MCF 10A (cell line): ENCODE data around the gene NBEAL2. TPM values are rescaled to one million over a fixed set of nuclear protein-coding genes. Genes with fewer than 3 reads are reported as not detected.
"Not testable (repeated sequence)": the region's sequence is repeated elsewhere in the genome, so short reads cannot be mapped to it uniquely, and the experiment has no call there.

Source experiments
- BruUV-seq: library from RNA; stranded (reverse); fragments of 400-500 nt; replicated peaks from 2 replicates; lab custom pipeline; 2021; lab: Mats Ljungman, UMichigan
- CTCF ChIA-PET: fragments of 300-600 bp; sonication (Branson Sonifier 250); formaldehyde crosslinking; extraction: SDS; loops from one replicate; lab custom pipeline; 2021; ENCODE audit warnings: antibody characterized with exemption, inconsistent platforms; lab: Yijun Ruan, JAX
- POLR2A ChIA-PET: fragments of 300-600, 350-650 bp; sonication (Branson Sonifier 250); formaldehyde crosslinking; extraction: SDS; loops from one replicate; lab custom pipeline; 2020; ENCODE audit warnings: antibody characterized with exemption, inconsistent platforms; lab: Yijun Ruan, JAX
- DNase-seq: peaks from one replicate; pipeline ENCODE4 v3.0.0-alpha.2; 2018; ENCODE audit not compliant: unreplicated experiment
- H3K27ac Mint-ChIP-seq: one replicate; pipeline ENCODE4 v1.8.0; 2022; ENCODE audit warnings: mild to moderate bottlenecking, low read depth, mixed read lengths; ENCODE audit not compliant: unreplicated experiment
- H3K27me3 Mint-ChIP-seq: one replicate; pipeline ENCODE4 v1.8.0; 2022; ENCODE audit warnings: mixed read lengths; ENCODE audit not compliant: insufficient read depth, unreplicated experiment
- H3K36me3 Mint-ChIP-seq: one replicate; pipeline ENCODE4 v1.8.0; 2022; ENCODE audit warnings: mild to moderate bottlenecking, moderate library complexity, mixed read lengths; ENCODE audit not compliant: insufficient read depth, unreplicated experiment
- H3K4me1 Mint-ChIP-seq: one replicate; pipeline ENCODE4 v1.8.0; 2022; ENCODE audit warnings: mixed read lengths; ENCODE audit not compliant: insufficient read depth, unreplicated experiment
- H3K4me3 Mint-ChIP-seq: one replicate; pipeline ENCODE4 v1.8.0; 2022; ENCODE audit warnings: mild to moderate bottlenecking, moderate library complexity, mixed read lengths; ENCODE audit not compliant: unreplicated experiment
- H3K9me3 Mint-ChIP-seq: one replicate; pipeline ENCODE4 v1.8.0; 2022; ENCODE audit warnings: mixed read lengths; ENCODE audit not compliant: unreplicated experiment
- intact Hi-C: fragments of 100-400 bp; cut with micrococcal nuclease; formaldehyde crosslinking; loops from 2 replicates; pipeline ENCODE4 v1.14.1; 2022
- total RNA-seq: library from RNA; stranded (reverse); gene quantifications from 2 replicates; pipeline ENCODE4 v1.2.3, GENCODE V29; 2022
- TF ChIP-seq, protein P1 (sequence below): fragments of 200-600 bp; IDR thresholded peaks from one replicate; pipeline ENCODE4 v1.8.0; 2022; ENCODE audit warnings: antibody characterized with exemption, mild to moderate bottlenecking; ENCODE audit not compliant: unreplicated experiment

NBEAL2 gene
- total RNA-seq, 1 experiment from 2014 or later, result 14.2 TPM

DNA sequence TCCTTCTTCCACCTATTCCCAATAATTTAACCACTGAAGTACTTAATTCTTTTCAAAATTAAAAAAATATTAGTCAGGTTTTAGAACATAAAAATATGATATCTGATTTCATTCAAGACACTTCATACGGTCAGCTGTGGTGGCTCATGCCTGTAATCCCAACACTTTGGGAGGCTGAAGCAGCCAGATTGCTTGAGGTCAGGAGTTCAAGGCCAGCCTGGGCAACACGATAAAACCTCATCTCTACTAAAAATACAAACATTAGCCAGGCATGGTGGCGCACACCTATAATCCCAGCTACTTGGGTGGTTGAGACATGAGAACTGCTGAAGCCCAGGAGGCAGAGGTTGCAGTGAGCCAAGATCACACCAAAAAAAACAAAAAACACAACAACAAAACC lies 56.7 kb downstream of the NBEAL2 start:
- H3K36me3 Mint-ChIP-seq, result peaks cover 79% of the 10 kb centered on the region
- H3K4me3 Mint-ChIP-seq, result no peak overlapping the region
- H3K4me1 Mint-ChIP-seq, result no peaks in the 10 kb centered on the region
- POLR2A ChIA-PET, result interaction anchor here (0.9 to 1.2 kb wide), 2 partner anchors 11 to 15 kb away, joined by 3 read pairs; no protein-coding TSS in a partner anchor
- no peak overlapping the region for H3K27ac Mint-ChIP-seq
- CTCF ChIA-PET, result no interaction called here
- TF ChIP-seq, protein P1, sequence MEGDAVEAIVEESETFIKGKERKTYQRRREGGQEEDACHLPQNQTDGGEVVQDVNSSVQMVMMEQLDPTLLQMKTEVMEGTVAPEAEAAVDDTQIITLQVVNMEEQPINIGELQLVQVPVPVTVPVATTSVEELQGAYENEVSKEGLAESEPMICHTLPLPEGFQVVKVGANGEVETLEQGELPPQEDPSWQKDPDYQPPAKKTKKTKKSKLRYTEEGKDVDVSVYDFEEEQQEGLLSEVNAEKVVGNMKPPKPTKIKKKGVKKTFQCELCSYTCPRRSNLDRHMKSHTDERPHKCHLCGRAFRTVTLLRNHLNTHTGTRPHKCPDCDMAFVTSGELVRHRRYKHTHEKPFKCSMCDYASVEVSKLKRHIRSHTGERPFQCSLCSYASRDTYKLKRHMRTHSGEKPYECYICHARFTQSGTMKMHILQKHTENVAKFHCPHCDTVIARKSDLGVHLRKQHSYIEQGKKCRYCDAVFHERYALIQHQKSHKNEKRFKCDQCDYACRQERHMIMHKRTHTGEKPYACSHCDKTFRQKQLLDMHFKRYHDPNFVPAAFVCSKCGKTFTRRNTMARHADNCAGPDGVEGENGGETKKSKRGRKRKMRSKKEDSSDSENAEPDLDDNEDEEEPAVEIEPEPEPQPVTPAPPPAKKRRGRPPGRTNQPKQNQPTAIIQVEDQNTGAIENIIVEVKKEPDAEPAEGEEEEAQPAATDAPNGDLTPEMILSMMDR, result no peak
- no peaks in the 10 kb centered on the region for H3K9me3 Mint-ChIP-seq
- no peak for DNase-seq
- no peaks in the 10 kb centered on the region for H3K27me3 Mint-ChIP-seq
- BruUV-seq, result no TSS peak
- intact Hi-C loops, result no loop called here

DNA sequence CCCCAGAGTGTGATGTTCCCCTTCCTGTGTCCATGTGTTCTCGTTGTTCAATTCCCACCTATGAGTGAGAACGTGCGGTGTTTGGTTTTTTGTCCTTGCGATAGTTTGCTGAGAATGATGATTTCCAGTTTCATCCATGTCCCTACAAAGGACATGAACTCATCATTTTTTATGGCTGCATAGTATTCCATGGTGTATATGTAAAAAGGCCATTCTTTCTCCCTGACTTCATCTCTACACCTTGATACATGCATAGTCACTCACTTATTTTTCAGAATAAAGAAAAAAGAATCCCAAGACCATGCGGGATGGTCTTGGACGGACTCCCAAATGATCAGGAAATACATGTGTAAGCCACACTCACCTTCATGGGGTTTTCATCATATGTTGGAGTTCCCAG lies 57.8 kb downstream of the NBEAL2 start:
- DNase-seq, BruUV-seq, CTCF ChIA-PET, H3K27ac Mint-ChIP-seq, intact Hi-C loops, H3K4me3 Mint-ChIP-seq, H3K4me1 Mint-ChIP-seq, H3K27me3 Mint-ChIP-seq, H3K9me3 Mint-ChIP-seq: not testable (repeated sequence)
- H3K36me3 Mint-ChIP-seq, result peaks cover 80% of the 10 kb centered on the region
- POLR2A ChIA-PET, result interaction anchor here (0.6 kb wide), 1 partner anchor 9 kb away, joined by 3 read pairs; no protein-coding TSS in a partner anchor

DNA sequence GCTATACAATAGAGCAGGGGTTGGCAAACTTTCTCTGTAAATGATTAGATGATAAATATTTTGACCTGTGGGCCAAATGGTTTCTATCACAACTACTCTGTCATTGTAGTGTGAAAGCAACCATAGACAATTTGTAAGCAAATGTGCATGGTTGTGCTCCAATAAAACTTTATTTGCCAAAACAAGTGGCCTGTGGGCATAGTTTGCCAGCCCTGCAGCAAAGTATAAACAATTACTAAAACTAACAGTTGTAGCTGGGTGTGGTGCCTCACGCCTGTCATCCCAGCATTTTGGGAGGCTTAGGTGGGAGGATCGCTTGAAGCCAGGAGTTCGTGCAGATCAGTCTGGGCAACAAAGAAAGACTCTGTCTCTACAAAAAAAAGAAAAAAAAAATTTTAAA lies 61.6 kb downstream of the NBEAL2 start:
- no peak overlapping the region for H3K27ac Mint-ChIP-seq
- no peaks in the 10 kb centered on the region for H3K4me1 Mint-ChIP-seq
- no peak overlapping the region for H3K4me3 Mint-ChIP-seq
- TF ChIP-seq, protein P1, result no peak
- BruUV-seq, result no TSS peak
- POLR2A ChIA-PET, result interaction anchor here (0.7 kb wide), 2 partner anchors 79 to 85 kb away, joined by 3 read pairs; no protein-coding TSS in a partner anchor
- intact Hi-C loops, result no loop called here
- CTCF ChIA-PET, result interaction anchor here (1.3 kb wide), 1 partner anchor 10 kb away, joined by 5 read pairs; no protein-coding TSS in a partner anchor
- H3K9me3 Mint-ChIP-seq, result no peaks in the 10 kb centered on the region
- DNase-seq, result no peak
- no peaks in the 10 kb centered on the region for H3K27me3 Mint-ChIP-seq
- peaks cover 89% of the 10 kb centered on the region for H3K36me3 Mint-ChIP-seq

DNA sequence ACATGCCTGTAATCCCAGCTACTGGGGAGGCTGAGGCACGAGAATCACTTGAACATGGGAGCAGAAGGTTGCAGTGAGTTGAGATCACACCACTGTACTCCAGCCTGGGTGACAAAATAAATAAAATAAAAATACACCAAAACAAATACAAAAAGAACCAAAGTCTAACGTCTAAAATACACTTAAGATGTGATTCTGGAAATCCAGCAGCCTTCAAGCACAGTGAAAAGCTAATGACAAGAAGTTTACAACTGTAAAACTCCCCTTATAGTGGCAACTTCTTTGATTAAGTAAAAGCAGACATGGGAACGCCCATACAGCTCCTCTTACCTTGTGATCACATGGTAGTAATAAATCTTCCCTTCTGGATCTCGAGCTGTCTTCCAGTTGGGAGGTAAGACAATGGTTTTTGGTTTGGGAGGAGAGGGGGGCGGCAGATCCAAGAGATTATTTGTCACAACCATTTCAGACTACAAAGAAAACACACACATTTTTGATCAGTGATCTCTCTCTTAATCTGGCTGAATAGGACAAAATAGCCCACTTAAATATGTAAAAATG lies 62.8 kb downstream of the NBEAL2 start:
- CTCF ChIA-PET, result interaction anchor here (0.6 to 1.4 kb wide), 6 partner anchors 11 to 1937 kb away, joined by 3 to 5 read pairs (median 3); no protein-coding TSS in a partner anchor
- H3K9me3 Mint-ChIP-seq, result no peaks in the 10 kb centered on the region
- intact Hi-C loops, result no loop called here
- H3K36me3 Mint-ChIP-seq, result peaks cover 88% of the 10 kb centered on the region
- H3K4me3 Mint-ChIP-seq, result no peak overlapping the region
- H3K27ac Mint-ChIP-seq, result no peak overlapping the region
- no TSS peak for BruUV-seq
- TF ChIP-seq, protein P1, result no peak
- no peaks in the 10 kb centered on the region for H3K27me3 Mint-ChIP-seq
- H3K4me1 Mint-ChIP-seq, result no peaks in the 10 kb centered on the region
- no peak for DNase-seq
- POLR2A ChIA-PET, result interaction anchor here (0.6 to 1.2 kb wide), 3 partner anchors 9 to 66 kb away, joined by 3 to 4 read pairs (median 3); partner anchors contain the start of gene CCDC12
